ENCODE results near the gene TECTB. TPM values are rescaled to one million over a fixed set of nuclear protein-coding genes. Genes with fewer than 3 reads are reported as not detected.

Gene TECTB
- total RNA-seq, 5 donors from 2014 or later (not counting 1 experiment from before 2014, with no cell fraction given): not detected

GRCh38 chr10:112352044-112352443 is 68.8 kb downstream of the TECTB start:
- Histone ChIP-seq H3K4me1 (ENCODE audit: control insufficient read depth in 1 of 2, extremely low read depth in 1 of 2, insufficient read depth in 2 of 2, low read length in 2 of 2) (no peaks in the 10 kb centered on the region), H3K36me3 (ENCODE audit: control insufficient read depth in 2 of 2, extremely low read depth in 1 of 2, insufficient read depth in 1 of 2, low read length in 1 of 2) (no peaks in the 10 kb centered on the region), H3K9me3 (no peaks in the 10 kb centered on the region), H3K27ac (ENCODE audit: low read length) (no peak overlapping the region), H3K27me3 (replicated peaks in 1 of 2; ENCODE audit: control insufficient read depth in 2 of 2, extremely low read depth in 1 of 2, insufficient read depth in 2 of 2, low read length in 1 of 2) (no peaks in the 10 kb centered on the region), H3K4me3 (ENCODE audit: control insufficient read depth in 1 of 2, extremely low read depth in 1 of 2, low read length in 1 of 2) (no peak overlapping the region)
- CTCF ChIA-PET: no interaction called here
- no peaks in the 10 kb centered on the region for H3K27me3 Mint-ChIP-seq
- no peak overlapping the region for H3K4me3 Mint-ChIP-seq
- no peak for ATAC-seq (replicated peaks in 1 of 4)
- H3K4me1 Mint-ChIP-seq: no peaks in the 10 kb centered on the region
- no peaks in the 10 kb centered on the region for H3K9me3 Mint-ChIP-seq
- POLR2A ChIA-PET: no interaction called here
- H3K36me3 Mint-ChIP-seq: no peaks in the 10 kb centered on the region
- no peak for DNase-seq
- no peak overlapping the region for H3K27ac Mint-ChIP-seq
- no CpG with 5 or more reads among the region's 3 CpGs for WGBS (ENCODE audit: insufficient coverage)

- POLR2A ChIA-PET: no interaction called here
- Histone ChIP-seq H3K27ac (ENCODE audit: low read length) (no peak overlapping the region), H3K9me3 (no peaks in the 10 kb centered on the region), H3K4me1 (ENCODE audit: control insufficient read depth in 1 of 2, extremely low read depth in 1 of 2, insufficient read depth in 2 of 2, low read length in 2 of 2) (no peaks in the 10 kb centered on the region), H3K4me3 (ENCODE audit: control insufficient read depth in 1 of 2, extremely low read depth in 1 of 2, low read length in 1 of 2) (no peak overlapping the region), H3K36me3 (ENCODE audit: control insufficient read depth in 2 of 2, extremely low read depth in 1 of 2, insufficient read depth in 1 of 2, low read length in 1 of 2) (no peaks in the 10 kb centered on the region), H3K27me3 (replicated peaks in 1 of 2; ENCODE audit: control insufficient read depth in 2 of 2, extremely low read depth in 1 of 2, insufficient read depth in 2 of 2, low read length in 1 of 2) (no peaks in the 10 kb centered on the region)
- H3K27ac Mint-ChIP-seq: no peak overlapping the region
- CTCF ChIA-PET: no interaction called here
- H3K36me3 Mint-ChIP-seq: no peaks in the 10 kb centered on the region
- H3K4me3 Mint-ChIP-seq: no peak overlapping the region
- no peak for DNase-seq
- H3K9me3 Mint-ChIP-seq: no peaks in the 10 kb centered on the region
- no peak for ATAC-seq (replicated peaks in 1 of 4)
- H3K27me3 Mint-ChIP-seq: no peaks in the 10 kb centered on the region
- no peaks in the 10 kb centered on the region for H3K4me1 Mint-ChIP-seq
These were observed 69.8 kb downstream of the TECTB start for GRCh38 chr10:112353046-112353445.

Other genes starting within 250 kb of the TECTB start
- gene GPAM, start 99.6 kb upstream of the TECTB start, total RNA-seq: 1 to 10 TPM; 4.4 to 8.6 (median 5.9) TPM
- gene ACSL5, start 90.7 kb downstream of the TECTB start, total RNA-seq: 10 to 100 TPM; 36.0 to 48.9 (median 39.9) TPM
- 10 to 100 TPM; 39.4 to 51.4 (median 45.9) TPM for gene ZDHHC6, start 163.5 kb downstream of the TECTB start, total RNA-seq
- gene VTI1A, start 163.8 kb downstream of the TECTB start, total RNA-seq: 10 to 100 TPM; 41.3 to 53.6 (median 43.5) TPM

Data from T-cell (primary cell).